HG03196 (cell line): ENCODE measurements around the gene HOXC5.
A peak's percentile ranks its signal among the peaks of the same experiment; 100 is the strongest.

ENCODE experiments used
- ATAC-seq: cut with Tn5 transposase; IDR thresholded peaks from one replicate; pipeline ENCODE4 v1.9.1; 2021; ENCODE audit not compliant: unreplicated experiment

Gene HOXC5

GRCh38 chr12:54032627-54033100 is at the start of gene HOXC5:
HOXC5 (plus strand) TSS chr12:54033050; CDS start chr12:54033123, 73 bp downstream.
- ATAC-seq: no peak

- no peak for ATAC-seq
Observed at GRCh38 chr12:53983568-53983949, 49.3 kb upstream of the HOXC5 start.

- no peak for ATAC-seq
Observed at GRCh38 chr12:53983950-53984572, 48.8 kb upstream of the HOXC5 start.

- no peak for ATAC-seq
Observed at GRCh38 chr12:53984901-53985691, 47.8 kb upstream of the HOXC5 start, which contains the start of gene HOXC10. HOXC10 (plus strand) TSS chr12:53985146; CDS start chr12:53985260, 114 bp downstream.

- ATAC-seq: no peak
Observed at GRCh38 chr12:53985692-53985993, 47.2 kb upstream of the HOXC5 start.

- no peak for ATAC-seq
Observed at GRCh38 chr12:53985994-53986685, 46.7 kb upstream of the HOXC5 start.

GRCh38 chr12:53986686-53987483 is 46.0 kb upstream of the HOXC5 start:
- ATAC-seq: no peak

GRCh38 chr12:53987787-53988230 is 45.0 kb upstream of the HOXC5 start:
- ATAC-seq: no peak

- ATAC-seq: peak; percentile 12
Observed at GRCh38 chr12:53988541-53989226, 44.2 kb upstream of the HOXC5 start.

- peak; percentile 45 for ATAC-seq
Observed at GRCh38 chr12:53989227-53990113, 43.4 kb upstream of the HOXC5 start.

GRCh38 chr12:53990311-53991076 is 42.4 kb upstream of the HOXC5 start:
- ATAC-seq: no peak

- ATAC-seq: no peak
Observed at GRCh38 chr12:53991077-53991460, 41.8 kb upstream of the HOXC5 start.

GRCh38 chr12:53992377-53992889 is 40.4 kb upstream of the HOXC5 start:
- ATAC-seq: no peak

GRCh38 chr12:53993162-53994008 is 39.5 kb upstream of the HOXC5 start:
- ATAC-seq: no peak

GRCh38 chr12:53994009-53994263 is 38.9 kb upstream of the HOXC5 start:
- no peak for ATAC-seq

GRCh38 chr12:53994264-53995001 is 38.4 kb upstream of the HOXC5 start:
- no peak for ATAC-seq

GRCh38 chr12:53995002-53995377 is 37.9 kb upstream of the HOXC5 start:
- ATAC-seq: no peak
